Vagina (tissue), 2 donors: ENCODE data around the gene EPHB1.

ENCODE experiments used
- POLR2A ChIP-seq, 2 donors: fragments of 450-650 bp; IDR thresholded peaks; one replicate each; pipeline ENCODE4 v1.6.1; 2017; ENCODE audit warnings: antibody characterized with exemption in 2 of 2, mild to moderate bottlenecking in 2 of 2, moderate library complexity in 2 of 2
- POLR2AphosphoS5 ChIP-seq, 2 donors: sonication (generic); formaldehyde crosslinking; IDR thresholded peaks; one replicate each; pipeline ENCODE4 v1.9.0; 2017; ENCODE audit warnings: antibody characterized with exemption in 2 of 2, mild to moderate bottlenecking in 2 of 2, low read depth in 1 of 2; ENCODE audit not compliant: insufficient read depth in 1 of 2
- TF ChIP-seq, protein P1 (sequence below), 3 experiments: fragments of 450-650 bp in 2 of 3; fragments of 200-600 bp in 1 of 3; sonication (generic) in 1 of 3; IDR thresholded peaks; one replicate each; pipeline ENCODE4 v1.5.1; 2017 to 2019; ENCODE audit warnings: antibody characterized with exemption in 3 of 3, mild to moderate bottlenecking in 2 of 3, moderate library complexity in 2 of 3

DNA sequence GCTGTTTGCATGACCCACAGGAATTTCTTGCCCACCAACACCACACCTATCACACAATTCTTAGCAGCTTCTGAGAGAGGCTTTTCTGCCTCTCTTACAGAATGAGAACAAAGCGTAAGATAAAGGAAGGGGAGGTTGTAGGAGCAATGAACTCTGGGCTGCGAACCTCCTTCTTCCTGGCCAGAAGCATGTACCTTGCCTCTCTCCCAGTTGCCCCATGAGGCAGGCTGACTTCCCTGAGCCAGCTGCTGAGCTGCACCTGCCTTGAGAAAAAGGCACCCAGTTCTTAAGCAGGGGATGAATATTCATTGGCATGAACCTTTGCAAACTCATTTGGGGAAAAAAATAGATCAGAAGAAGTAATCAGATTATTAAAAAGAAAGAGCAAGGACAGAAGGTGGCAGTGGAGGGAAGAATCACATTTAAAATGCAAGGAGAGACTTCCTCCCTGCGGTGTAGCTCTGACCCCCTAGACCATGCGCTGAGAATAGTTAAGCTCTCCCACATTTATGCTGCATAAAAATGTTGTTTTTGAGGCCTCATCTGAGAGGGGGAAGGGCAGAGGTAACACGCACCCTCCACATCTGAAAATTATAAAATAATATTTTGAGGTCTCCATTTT lies 304.8 kb downstream of the EPHB1 start:
- TF ChIP-seq POLR2AphosphoS5 (IDR thresholded peaks at IDR 0.05; ENCODE audit: insufficient read depth in 1 of 2, low read depth in 1 of 2): no peak
- TF ChIP-seq POLR2A (IDR thresholded peaks at IDR 0.05): no peak
- TF ChIP-seq, protein P1, sequence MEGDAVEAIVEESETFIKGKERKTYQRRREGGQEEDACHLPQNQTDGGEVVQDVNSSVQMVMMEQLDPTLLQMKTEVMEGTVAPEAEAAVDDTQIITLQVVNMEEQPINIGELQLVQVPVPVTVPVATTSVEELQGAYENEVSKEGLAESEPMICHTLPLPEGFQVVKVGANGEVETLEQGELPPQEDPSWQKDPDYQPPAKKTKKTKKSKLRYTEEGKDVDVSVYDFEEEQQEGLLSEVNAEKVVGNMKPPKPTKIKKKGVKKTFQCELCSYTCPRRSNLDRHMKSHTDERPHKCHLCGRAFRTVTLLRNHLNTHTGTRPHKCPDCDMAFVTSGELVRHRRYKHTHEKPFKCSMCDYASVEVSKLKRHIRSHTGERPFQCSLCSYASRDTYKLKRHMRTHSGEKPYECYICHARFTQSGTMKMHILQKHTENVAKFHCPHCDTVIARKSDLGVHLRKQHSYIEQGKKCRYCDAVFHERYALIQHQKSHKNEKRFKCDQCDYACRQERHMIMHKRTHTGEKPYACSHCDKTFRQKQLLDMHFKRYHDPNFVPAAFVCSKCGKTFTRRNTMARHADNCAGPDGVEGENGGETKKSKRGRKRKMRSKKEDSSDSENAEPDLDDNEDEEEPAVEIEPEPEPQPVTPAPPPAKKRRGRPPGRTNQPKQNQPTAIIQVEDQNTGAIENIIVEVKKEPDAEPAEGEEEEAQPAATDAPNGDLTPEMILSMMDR (IDR thresholded peaks at IDR 0.05): no peak
